HG03064 (cell line): ENCODE data around the gene IL17B.

Experiments
- ATAC-seq: cut with Tn5 transposase; IDR thresholded peaks from one replicate; pipeline ENCODE4 v1.9.1; 2021; ENCODE audit warnings: low read depth; ENCODE audit not compliant: unreplicated experiment

IL17B gene

GRCh38 chr5:149415066-149415967 is 36.2 kb upstream of the IL17B start:
- no peak for ATAC-seq

GRCh38 chr5:149414405-149415065 is 35.4 kb upstream of the IL17B start:
- no peak for ATAC-seq

GRCh38 chr5:149413477-149414210 is 34.6 kb upstream of the IL17B start:
- ATAC-seq = no peak

GRCh38 chr5:149412783-149413476 is 33.8 kb upstream of the IL17B start:
- ATAC-seq = no peak

GRCh38 chr5:149411738-149412519 is 32.8 kb upstream of the IL17B start:
- ATAC-seq = no peak

- ATAC-seq = no peak
Observed at GRCh38 chr5:149410721-149411432, 31.8 kb upstream of the IL17B start.

- no peak for ATAC-seq
Observed at GRCh38 chr5:149410071-149410470, 31.0 kb upstream of the IL17B start.

- no peak for ATAC-seq
Observed at GRCh38 chr5:149409268-149409948, 30.3 kb upstream of the IL17B start.

- no peak for ATAC-seq
Observed at GRCh38 chr5:149408252-149409099, 29.4 kb upstream of the IL17B start.

GRCh38 chr5:149407323-149408251 is 28.5 kb upstream of the IL17B start:
- no peak for ATAC-seq

GRCh38 chr5:149406979-149407306 is 27.9 kb upstream of the IL17B start:
- ATAC-seq = no peak

GRCh38 chr5:149406203-149406978 is 27.3 kb upstream of the IL17B start:
- no peak for ATAC-seq

- no peak for ATAC-seq
Observed at GRCh38 chr5:149405550-149406202, 26.6 kb upstream of the IL17B start.

- ATAC-seq = no peak
Observed at GRCh38 chr5:149404746-149405549, 25.9 kb upstream of the IL17B start.
